H9 (cell line): Measurements from ENCODE around the gene COX4I2. TPM values are rescaled to one million over a fixed set of nuclear protein-coding genes. Genes with fewer than 3 reads are reported as not detected.
"Not testable (repeated sequence)": the region's sequence is repeated elsewhere in the genome, so short reads cannot be mapped to it uniquely, and the experiment has no call there.

ENCODE experiments used
- DNase-seq: peaks from one replicate; pipeline ENCODE4 v3.0.0-alpha.2; 2017
- H2AFZ ChIP-seq: one replicate; pipeline ENCODE4 v1.6.1; 2013; ENCODE audit warnings: mild to moderate bottlenecking, low read length, control low read depth, moderate library complexity
- H2AK5ac ChIP-seq: 2 replicates; pipeline ENCODE4 v1.6.1; 2013; ENCODE audit warnings: low read length, control low read depth, mixed read lengths; ENCODE audit not compliant: insufficient read length
- H2BK120ac ChIP-seq: one replicate; pipeline ENCODE4 v1.6.1; 2013; ENCODE audit warnings: low read depth, mild to moderate bottlenecking, low read length, control low read depth, inconsistent platforms; ENCODE audit not compliant: poor library complexity, severe bottlenecking
- H2BK12ac ChIP-seq: 2 replicates; pipeline ENCODE4 v1.6.1; 2013; ENCODE audit warnings: low read length, control low read depth, mixed read lengths, low read depth; ENCODE audit not compliant: insufficient read length
- H2BK15ac ChIP-seq: 2 replicates; pipeline ENCODE4 v1.6.1; 2013; ENCODE audit warnings: low read depth, low read length, control low read depth
- H2BK20ac ChIP-seq: one replicate; pipeline ENCODE4 v1.6.1; 2013; ENCODE audit warnings: low read depth, mild to moderate bottlenecking, low read length, control low read depth, inconsistent platforms; ENCODE audit not compliant: poor library complexity, severe bottlenecking
- H2BK5ac ChIP-seq: 2 replicates; pipeline ENCODE4 v1.6.1; 2013; ENCODE audit warnings: low read length, control low read depth, mixed read lengths; ENCODE audit not compliant: insufficient read length
- H3K14ac ChIP-seq: 2 replicates; pipeline ENCODE4 v1.6.1; 2013; ENCODE audit warnings: low read length, control low read depth; ENCODE audit not compliant: insufficient read depth
- H3K18ac ChIP-seq: 2 replicates; pipeline ENCODE4 v1.6.1; 2013; ENCODE audit warnings: low read depth, mild to moderate bottlenecking, mixed read lengths, low read length, control low read depth; ENCODE audit not compliant: insufficient read length
- H3K23ac ChIP-seq: 2 replicates; pipeline ENCODE4 v1.6.1; 2013; ENCODE audit warnings: low read length, control low read depth, mixed read lengths, low read depth; ENCODE audit not compliant: insufficient read length
- H3K23me2 ChIP-seq: 2 replicates; pipeline ENCODE4 v1.6.1; 2013; ENCODE audit warnings: low read depth, mild to moderate bottlenecking, mixed read lengths, low read length, control low read depth; ENCODE audit not compliant: insufficient read length, poor library complexity, severe bottlenecking
- H3K27ac ChIP-seq: 2 replicates; pipeline ENCODE4 v1.5.1; 2013; ENCODE audit warnings: low read length, control low read depth, mixed read lengths, low read depth; ENCODE audit not compliant: insufficient read length
- H3K27me3 ChIP-seq: 2 replicates; pipeline ENCODE4 v1.6.1; 2013; ENCODE audit warnings: low read length, control low read depth, inconsistent platforms; ENCODE audit not compliant: insufficient read depth
- H3K4ac ChIP-seq: 2 replicates; pipeline ENCODE4 v1.6.1; 2013; ENCODE audit warnings: low read depth, mild to moderate bottlenecking, control low read depth, inconsistent platforms, low read length, moderate library complexity
- H3K4me1 ChIP-seq: 2 replicates; pipeline ENCODE4 v1.6.1; 2013; ENCODE audit warnings: low read length, control low read depth, inconsistent platforms; ENCODE audit not compliant: insufficient read depth
- H3K4me2 ChIP-seq: 2 replicates; pipeline ENCODE4 v1.6.1; 2013; ENCODE audit warnings: low read length, control low read depth, mixed read lengths; ENCODE audit not compliant: insufficient read length, insufficient read depth
- H3K56ac ChIP-seq: 2 replicates; pipeline ENCODE4 v1.6.1; 2013; ENCODE audit warnings: low read depth, mild to moderate bottlenecking, mixed read lengths, low read length, control low read depth; ENCODE audit not compliant: insufficient read length
- H3K79me1 ChIP-seq: 2 replicates; pipeline ENCODE4 v1.6.1; 2013; ENCODE audit warnings: low read depth, mild to moderate bottlenecking, moderate library complexity, low read length, control low read depth, inconsistent platforms; ENCODE audit not compliant: insufficient read depth, poor library complexity, severe bottlenecking
- H3K79me2 ChIP-seq: 2 replicates; pipeline ENCODE4 v1.6.1; 2013; ENCODE audit warnings: low read length, control low read depth, inconsistent platforms; ENCODE audit not compliant: insufficient read depth
- H3K9ac ChIP-seq: 2 replicates; pipeline ENCODE4 v1.6.1; 2013; ENCODE audit warnings: low read length, control low read depth, mixed read lengths; ENCODE audit not compliant: insufficient read length; ENCODE audit errors: extremely low read depth
- H3K9me3 ChIP-seq: one replicate; pipeline ENCODE4 v1.6.1; 2013; ENCODE audit warnings: low read depth, low read length, inconsistent platforms; ENCODE audit not compliant: control insufficient read depth
- H3T11ph ChIP-seq: one replicate; pipeline ENCODE4 v1.6.1; 2013; ENCODE audit warnings: mild to moderate bottlenecking, low read length, control low read depth, inconsistent platforms
- H4K20me1 ChIP-seq: one replicate; pipeline ENCODE4 v1.6.1; 2013; ENCODE audit not compliant: control insufficient read depth, insufficient read length, insufficient read depth
- H4K5ac ChIP-seq: 2 replicates; pipeline ENCODE4 v1.6.1; 2013; ENCODE audit warnings: low read depth, mild to moderate bottlenecking, mixed read lengths, low read length, control low read depth; ENCODE audit not compliant: insufficient read length
- H4K8ac ChIP-seq: replicated peaks from 2 replicates; pipeline ENCODE4 v1.6.1; 2013; ENCODE audit warnings: low read length, control low read depth, mixed read lengths, low read depth; ENCODE audit not compliant: insufficient read length
- H4K91ac ChIP-seq: 2 replicates; pipeline ENCODE4 v1.6.1; 2013; ENCODE audit warnings: low read depth, mild to moderate bottlenecking, moderate library complexity, mixed read lengths, low read length, control low read depth; ENCODE audit not compliant: insufficient read length
- H3K27ac Mint-ChIP-seq, 3 experiments: 2 replicates in 2 of 3; 3 replicates in 1 of 3; pipeline ENCODE4 v1.8.0; 2020 to 2021; ENCODE audit warnings: mixed read lengths in 3 of 3, mild to moderate bottlenecking in 1 of 3, moderate library complexity in 1 of 3
- H3K27me3 Mint-ChIP-seq: 2 replicates; pipeline ENCODE4 v1.8.0; 2021; ENCODE audit warnings: low read depth, mild to moderate bottlenecking, moderate library complexity, mixed read lengths
- H3K36me3 Mint-ChIP-seq, 3 experiments: 2 replicates in 2 of 3; 3 replicates in 1 of 3; pipeline ENCODE4 v1.8.0; 2020 to 2021; ENCODE audit warnings: low read depth in 3 of 3, mixed read lengths in 3 of 3; ENCODE audit not compliant: insufficient read depth in 1 of 3
- H3K4me1 Mint-ChIP-seq, 2 experiments: 2 replicates each; pipeline ENCODE4 v1.8.0; 2020; ENCODE audit warnings: mixed read lengths in 2 of 2
- H3K4me3 Mint-ChIP-seq, 2 experiments: 2 replicates in 1 of 2; 3 replicates in 1 of 2; pipeline ENCODE4 v1.8.0; 2020 to 2021; ENCODE audit warnings: mild to moderate bottlenecking in 2 of 2, mixed read lengths in 2 of 2, moderate library complexity in 1 of 2
- H3K9me3 Mint-ChIP-seq, 2 experiments: 2 replicates in 1 of 2; 3 replicates in 1 of 2; pipeline ENCODE4 v1.8.0; 2020; ENCODE audit warnings: mild to moderate bottlenecking in 2 of 2, mixed read lengths in 2 of 2, moderate library complexity in 1 of 2
- CTCF ChIP-seq: fragments of 200-600 bp; sonication (generic); conservative IDR thresholded peaks from 3 replicates; pipeline ENCODE4 v1.8.0; 2021; ENCODE audit warnings: antibody characterized with exemption, mild to moderate bottlenecking
- WGBS: extraction: QIAGEN DNeasy Blood & Tissue Kit; methylation state at CpG from one replicate; pipeline ENCODE4 v1.1.7; 2013; ENCODE audit warnings: missing lambda C conversion rate, low lambda C conversion rate, mixed read lengths; ENCODE audit not compliant: insufficient read length; ENCODE audit errors: extremely low coverage; 5-methylcytosine and 5-hydroxymethylcytosine counted together
- total RNA-seq: library from RNA; stranded (reverse); gene quantifications from 2 replicates; pipeline ENCODE4 v1.2.1, GENCODE V29; 2021

Gene COX4I2
- total RNA-seq, 1 experiment from 2014 or later, result not detected

- Histone ChIP-seq H3K9ac (no peak overlapping the region), H2BK12ac (no peak overlapping the region), H3K4me2 (no peak overlapping the region), H2BK120ac (no peak overlapping the region), H4K20me1 (peaks cover 2% of the 10 kb centered on the region), H4K91ac (no peak overlapping the region), H2BK20ac (no peak overlapping the region), H3K79me2 (no peaks in the 10 kb centered on the region), H4K8ac (no peak overlapping the region), H3K27me3 (no peaks in the 10 kb centered on the region), H2AK5ac (no peak overlapping the region), H3K9me3 (no peaks in the 10 kb centered on the region), H3K56ac (no peak overlapping the region), H4K5ac (no peak overlapping the region), H2BK5ac (no peak overlapping the region), H3K18ac (no peak overlapping the region), H3K4ac (no peak overlapping the region), H2BK15ac (no peak overlapping the region), H2AFZ (no peak overlapping the region), H3K79me1 (no peaks in the 10 kb centered on the region), H3K27ac (no peak overlapping the region), H3T11ph (no peak overlapping the region), H3K14ac (no peak overlapping the region), H3K4me1 (no peaks in the 10 kb centered on the region), H3K23ac (no peak overlapping the region), H3K23me2 (no peaks in the 10 kb centered on the region)
- no CpG with 5 or more reads among the region's 15 CpGs for WGBS
- H3K4me1 Mint-ChIP-seq, result peaks cover 30 to 38% of the 10 kb centered on the region in 2 experiments
- peak overlapping the region; percentile 52 to 91 (median 59) for H3K27ac Mint-ChIP-seq
- no peaks in the 10 kb centered on the region for H3K9me3 Mint-ChIP-seq
- no peak for TF ChIP-seq CTCF
- H3K4me3 Mint-ChIP-seq, result no peak overlapping the region; a peak in 1 of 5 replicates
- DNase-seq, result no peak
- H3K36me3 Mint-ChIP-seq, result peaks cover 4 to 48% (median 26%) of the 10 kb centered on the region in 3 experiments; a peak in 6 of 7 replicates
- H3K27me3 Mint-ChIP-seq, result no peaks in the 10 kb centered on the region
These were observed 29.9 kb downstream of the COX4I2 start for GRCh38 chr20:31667315-31668285.

GRCh38 chr20:31668944-31669343, 31.2 kb downstream of the COX4I2 start:
- not testable (repeated sequence) for H3K79me1 ChIP-seq, H2BK120ac ChIP-seq, H2BK20ac ChIP-seq, H3K23ac ChIP-seq, H4K20me1 ChIP-seq, H3K27me3 Mint-ChIP-seq, H3K9me3 Mint-ChIP-seq, H3K79me2 ChIP-seq, H2BK12ac ChIP-seq, H3K27ac ChIP-seq, H2BK5ac ChIP-seq, H3K23me2 ChIP-seq, H4K8ac ChIP-seq, H2AFZ ChIP-seq, H3K4me2 ChIP-seq, H3K27me3 ChIP-seq, H3K18ac ChIP-seq, H3K4me1 ChIP-seq, H3T11ph ChIP-seq, H3K14ac ChIP-seq, H2AK5ac ChIP-seq, H3K9me3 ChIP-seq, DNase-seq, H3K56ac ChIP-seq, H3K9ac ChIP-seq, H3K4me3 Mint-ChIP-seq, H4K91ac ChIP-seq, H4K5ac ChIP-seq, H2BK15ac ChIP-seq, H3K4ac ChIP-seq
- H3K36me3 Mint-ChIP-seq, result peaks cover 4 to 49% (median 26%) of the 10 kb centered on the region in 3 experiments; a peak in 6 of 7 replicates
- 0 out of 7 replicates have a peak overlapping the region, but pooled peaks of 1 of the 3 experiments have one; percentile 40 for H3K27ac Mint-ChIP-seq
- H3K4me1 Mint-ChIP-seq, result peaks cover 25 to 32% of the 10 kb centered on the region in 2 experiments
- WGBS, result no CpG with 5 or more reads among the region's 2 CpGs
